ENCODE results near the gene FAR2. TPM values are rescaled to one million over a fixed set of nuclear protein-coding genes. Genes with fewer than 3 reads are reported as not detected.
"Not testable (repeated sequence)": the region's sequence is repeated elsewhere in the genome, so short reads cannot be mapped to it uniquely, and the experiment has no call there.

FAR2 gene
- total RNA-seq, 5 donors from 2014 or later (not counting 1 experiment from before 2014, with no cell fraction given) = 2.2 to 6.8 (median 4.9) TPM

DNA sequence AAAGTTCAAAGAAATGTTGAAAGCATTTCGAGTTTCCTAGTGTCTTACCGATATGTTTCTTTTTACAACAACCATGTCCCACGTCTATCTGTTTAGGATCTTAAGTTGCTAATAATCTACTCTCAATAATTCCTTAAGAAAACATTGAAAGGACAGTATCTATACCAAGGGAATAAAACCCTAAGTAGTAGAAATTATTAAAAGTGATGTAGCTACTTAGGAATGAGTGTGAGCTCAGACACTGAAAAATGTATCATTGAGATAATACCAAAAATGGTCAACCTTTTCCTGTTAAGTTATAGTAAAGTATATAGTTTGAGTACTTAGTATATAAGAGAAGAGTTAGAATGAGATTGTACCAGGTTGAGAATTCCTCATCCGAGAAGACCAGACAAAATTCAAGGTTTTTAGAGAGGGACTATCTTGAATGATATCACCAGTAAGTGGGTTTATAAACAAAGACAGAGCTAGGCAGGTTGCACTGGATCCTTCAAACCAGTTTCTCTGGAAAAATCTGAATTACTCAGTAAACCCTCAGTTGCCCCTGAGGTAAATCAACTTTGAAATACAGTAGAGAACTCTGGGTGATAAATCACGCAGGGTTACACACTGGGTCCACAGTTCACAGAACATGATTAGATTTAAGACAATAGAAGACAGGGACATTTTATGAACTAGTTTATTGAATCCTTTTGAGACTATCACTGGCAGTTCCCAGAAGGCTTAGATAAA lies 135.1 kb downstream of the FAR2 start:
- Histone ChIP-seq H3K9me3 (no peaks in the 10 kb centered on the region), H3K4me3 (ENCODE audit: control insufficient read depth in 1 of 2, extremely low read depth in 1 of 2, low read length in 1 of 2) (no peak overlapping the region), H3K36me3 (ENCODE audit: control insufficient read depth in 2 of 2, extremely low read depth in 1 of 2, insufficient read depth in 1 of 2, low read length in 1 of 2) (no peaks in the 10 kb centered on the region), H3K27me3 (replicated peaks in 1 of 2; ENCODE audit: control insufficient read depth in 2 of 2, extremely low read depth in 1 of 2, insufficient read depth in 2 of 2, low read length in 1 of 2) (no peaks in the 10 kb centered on the region), H3K4me1 (ENCODE audit: control insufficient read depth in 1 of 2, extremely low read depth in 1 of 2, insufficient read depth in 2 of 2, low read length in 2 of 2) (no peaks in the 10 kb centered on the region), H3K27ac (ENCODE audit: low read length) (no peak overlapping the region)
- H3K9me3 Mint-ChIP-seq = no peaks in the 10 kb centered on the region
- CTCF ChIA-PET = no interaction called here
- H3K36me3 Mint-ChIP-seq = peaks cover 45% of the 10 kb centered on the region
- DNase-seq (no peak), ATAC-seq (replicated peaks in 1 of 4) (no peak)
- no peak overlapping the region for H3K4me3 Mint-ChIP-seq
- POLR2A ChIA-PET = no interaction called here
- no peak overlapping the region for H3K27ac Mint-ChIP-seq
- no peaks in the 10 kb centered on the region for H3K27me3 Mint-ChIP-seq
- 100% methylated on average over 1 of the region's 5 CpGs for WGBS (ENCODE audit: insufficient coverage)
- H3K4me1 Mint-ChIP-seq = peaks cover 5 to 6% (median 6%) of the 10 kb centered on the region in 3 donors

DNA sequence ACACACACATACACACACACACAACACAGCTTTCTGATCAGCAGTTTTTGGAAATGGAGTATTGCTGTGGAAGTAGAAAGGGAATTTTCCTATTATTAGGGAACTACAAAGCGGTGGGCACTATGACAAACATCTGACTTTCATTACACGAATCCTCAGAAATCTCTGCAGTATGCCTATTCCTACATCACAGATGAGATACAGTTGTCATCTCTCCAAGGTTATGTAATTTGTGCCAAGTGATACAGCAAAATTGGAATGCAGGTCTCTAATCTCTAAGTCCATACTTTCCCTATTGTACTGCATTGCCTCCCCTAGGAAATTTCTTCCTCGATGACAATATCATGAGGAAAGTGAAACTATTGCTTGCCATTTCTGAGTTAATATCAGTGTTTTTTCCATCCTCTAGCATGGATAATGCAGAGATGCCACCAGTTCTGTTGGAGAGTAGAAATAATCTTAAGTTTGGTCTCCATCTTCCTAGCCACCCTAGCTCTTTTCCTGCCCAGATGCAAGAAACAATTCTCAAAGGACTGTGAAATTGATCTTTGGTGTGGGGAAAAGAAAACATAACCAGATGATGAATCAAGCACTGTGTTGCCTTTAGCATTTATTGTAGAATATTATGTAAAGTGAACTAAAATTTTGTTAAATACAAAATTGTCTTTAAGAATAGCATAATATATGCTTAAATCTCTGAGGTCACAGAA lies 137.2 kb downstream of the FAR2 start:
- ChIA-PET CTCF (no interaction called here), POLR2A (no interaction called here)
- Histone ChIP-seq H3K4me3 (ENCODE audit: control insufficient read depth in 1 of 2, extremely low read depth in 1 of 2, low read length in 1 of 2) (no peak overlapping the region), H3K4me1 (ENCODE audit: control insufficient read depth in 1 of 2, extremely low read depth in 1 of 2, insufficient read depth in 2 of 2, low read length in 2 of 2) (no peaks in the 10 kb centered on the region), H3K36me3 (ENCODE audit: control insufficient read depth in 2 of 2, extremely low read depth in 1 of 2, insufficient read depth in 1 of 2, low read length in 1 of 2) (no peaks in the 10 kb centered on the region), H3K27me3 (replicated peaks in 1 of 2; ENCODE audit: control insufficient read depth in 2 of 2, extremely low read depth in 1 of 2, insufficient read depth in 2 of 2, low read length in 1 of 2) (no peaks in the 10 kb centered on the region), H3K27ac (ENCODE audit: low read length) (no peak overlapping the region), H3K9me3 (no peaks in the 10 kb centered on the region)
- H3K36me3 Mint-ChIP-seq = peaks cover 55% of the 10 kb centered on the region
- no peak overlapping the region for H3K27ac Mint-ChIP-seq
- peaks cover 0 to 5% (median 3%) of the 10 kb centered on the region in 3 donors for H3K9me3 Mint-ChIP-seq
- no peak for DNase-seq
- no peak overlapping the region for H3K4me3 Mint-ChIP-seq
- no peak for ATAC-seq (replicated peaks in 1 of 4)
- no peaks in the 10 kb centered on the region for H3K27me3 Mint-ChIP-seq
- H3K4me1 Mint-ChIP-seq = peaks cover 5 to 6% (median 6%) of the 10 kb centered on the region in 3 donors
- no CpG with 5 or more reads among the region's 3 CpGs for WGBS (ENCODE audit: insufficient coverage)

DNA sequence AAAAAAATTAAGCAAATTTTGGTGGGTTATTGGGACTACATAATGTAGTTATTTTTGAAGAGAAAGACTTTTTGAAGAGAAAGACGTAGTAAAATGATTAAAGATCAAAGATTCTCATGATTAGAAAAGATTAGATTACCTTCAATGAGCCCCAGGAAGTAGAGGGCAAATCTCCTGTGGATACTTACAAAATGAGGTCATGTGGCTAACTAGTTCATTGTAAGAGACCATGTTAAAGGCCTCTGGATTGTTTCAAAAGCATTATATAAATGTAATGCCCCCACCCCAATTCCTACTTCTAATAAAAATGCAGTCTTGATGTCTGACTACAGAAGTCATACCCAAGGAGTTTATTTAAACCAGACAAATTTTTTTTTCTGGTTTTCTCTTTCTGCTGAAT lies 138.5 kb downstream of the FAR2 start:
- Mint-ChIP-seq H3K36me3 (peaks cover 44% of the 10 kb centered on the region), H3K9me3 (peaks cover 0 to 5% (median 3%) of the 10 kb centered on the region in 3 donors), H3K4me1 (peaks cover under 1 to 2% (median under 1%) of the 10 kb centered on the region in 3 donors), H3K27me3 (no peaks in the 10 kb centered on the region), H3K4me3 (no peak overlapping the region), H3K27ac (no peak overlapping the region)
- ChIA-PET POLR2A (interaction anchor here (0.6 to 0.7 kb wide), 2 partner anchors 82 to 196 kb away, joined by 3 to 4 read pairs; no protein-coding TSS in a partner anchor), CTCF (no interaction called here)
- no peaks in the 10 kb centered on the region for H3K36me3 ChIP-seq (ENCODE audit: control insufficient read depth in 2 of 2, extremely low read depth in 1 of 2, insufficient read depth in 1 of 2, low read length in 1 of 2)
- WGBS (ENCODE audit: insufficient coverage) = no CpG with 5 or more reads among the region's 1 CpG
- DNase-seq (no peak), ATAC-seq (replicated peaks in 1 of 4) (no peak)
- no peaks in the 10 kb centered on the region for H3K9me3 ChIP-seq
- H3K4me3 ChIP-seq (ENCODE audit: control insufficient read depth in 1 of 2, extremely low read depth in 1 of 2, low read length in 1 of 2) = no peak overlapping the region
- no peaks in the 10 kb centered on the region for H3K27me3 ChIP-seq (replicated peaks in 1 of 2; ENCODE audit: control insufficient read depth in 2 of 2, extremely low read depth in 1 of 2, insufficient read depth in 2 of 2, low read length in 1 of 2)
- H3K4me1 ChIP-seq (ENCODE audit: control insufficient read depth in 1 of 2, extremely low read depth in 1 of 2, insufficient read depth in 2 of 2, low read length in 2 of 2) = no peaks in the 10 kb centered on the region
- no peak overlapping the region for H3K27ac ChIP-seq (ENCODE audit: low read length)

DNA sequence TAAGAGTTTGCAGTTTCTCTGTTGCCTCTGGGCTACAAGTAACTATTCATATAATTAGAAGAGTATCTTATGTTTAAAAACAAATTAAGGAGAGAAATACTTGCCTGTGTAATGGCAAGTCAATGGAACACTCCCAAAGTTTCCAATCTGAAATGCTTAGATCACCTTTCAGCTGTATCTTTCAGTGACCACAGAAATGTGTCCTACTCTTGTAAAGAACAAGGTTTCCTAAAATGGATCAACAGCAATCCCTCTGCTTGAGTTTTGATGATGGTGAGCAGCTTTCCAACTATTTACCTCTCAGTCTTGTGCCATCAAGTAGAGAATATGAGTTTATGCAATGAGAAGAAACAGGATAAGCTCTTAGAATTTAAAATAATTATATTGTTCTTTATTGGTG lies 139.0 kb downstream of the FAR2 start:
- POLR2A ChIA-PET = interaction anchor here (0.6 to 0.7 kb wide), 2 partner anchors 82 to 196 kb away, joined by 3 to 4 read pairs; no protein-coding TSS in a partner anchor
- no peaks in the 10 kb centered on the region for H3K27me3 ChIP-seq (replicated peaks in 1 of 2; ENCODE audit: control insufficient read depth in 2 of 2, extremely low read depth in 1 of 2, insufficient read depth in 2 of 2, low read length in 1 of 2)

DNA sequence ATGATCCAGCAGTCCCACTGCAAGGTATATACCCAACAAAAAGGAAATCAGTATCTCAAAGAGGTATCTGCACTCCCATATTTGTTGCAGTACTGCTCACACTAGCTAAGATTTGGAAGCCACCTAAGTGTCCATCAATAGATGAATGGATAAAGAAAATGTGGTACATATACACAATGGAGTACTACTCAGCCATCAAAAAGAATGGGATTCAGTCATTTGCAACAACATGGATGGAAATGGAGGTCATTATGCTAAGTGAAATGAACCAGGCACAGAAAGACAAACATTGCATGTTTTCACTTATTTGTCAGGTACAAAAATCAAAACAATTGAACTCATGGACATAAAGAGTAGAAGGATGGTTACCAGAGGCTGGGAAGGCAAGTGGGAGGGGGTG lies 141.4 kb downstream of the FAR2 start:
- H3K4me3 Mint-ChIP-seq; DNase-seq; ATAC-seq (replicated peaks in 1 of 4); H3K36me3 ChIP-seq (ENCODE audit: control insufficient read depth in 2 of 2, extremely low read depth in 1 of 2, insufficient read depth in 1 of 2, low read length in 1 of 2); H3K27me3 Mint-ChIP-seq; H3K4me1 ChIP-seq (ENCODE audit: control insufficient read depth in 1 of 2, extremely low read depth in 1 of 2, insufficient read depth in 2 of 2, low read length in 2 of 2); CTCF ChIA-PET; H3K27ac ChIP-seq (ENCODE audit: low read length); H3K9me3 ChIP-seq; H3K4me1 Mint-ChIP-seq; H3K27me3 ChIP-seq (replicated peaks in 1 of 2; ENCODE audit: control insufficient read depth in 2 of 2, extremely low read depth in 1 of 2, insufficient read depth in 2 of 2, low read length in 1 of 2); POLR2A ChIA-PET; H3K4me3 ChIP-seq (ENCODE audit: control insufficient read depth in 1 of 2, extremely low read depth in 1 of 2, low read length in 1 of 2); H3K27ac Mint-ChIP-seq; H3K9me3 Mint-ChIP-seq: not testable (repeated sequence)
- peaks cover 31% of the 10 kb centered on the region for H3K36me3 Mint-ChIP-seq

More for the DNA sequence above, 139.0 kb downstream of the FAR2 start:
- no peak for DNase-seq
- Mint-ChIP-seq H3K36me3 (peaks cover 43% of the 10 kb centered on the region), H3K27ac (no peak overlapping the region), H3K27me3 (no peaks in the 10 kb centered on the region), H3K9me3 (peaks cover 0 to 5% (median 3%) of the 10 kb centered on the region in 3 donors), H3K4me3 (no peak overlapping the region), H3K4me1 (no peaks in the 10 kb centered on the region)
- Histone ChIP-seq H3K36me3 (ENCODE audit: control insufficient read depth in 2 of 2, extremely low read depth in 1 of 2, insufficient read depth in 1 of 2, low read length in 1 of 2) (no peaks in the 10 kb centered on the region), H3K4me3 (ENCODE audit: control insufficient read depth in 1 of 2, extremely low read depth in 1 of 2, low read length in 1 of 2) (no peak overlapping the region), H3K27ac (ENCODE audit: low read length) (no peak overlapping the region), H3K9me3 (no peaks in the 10 kb centered on the region), H3K4me1 (ENCODE audit: control insufficient read depth in 1 of 2, extremely low read depth in 1 of 2, insufficient read depth in 2 of 2, low read length in 2 of 2) (no peaks in the 10 kb centered on the region)
- CTCF ChIA-PET = no interaction called here
- no peak for ATAC-seq (replicated peaks in 1 of 4)

DNA sequence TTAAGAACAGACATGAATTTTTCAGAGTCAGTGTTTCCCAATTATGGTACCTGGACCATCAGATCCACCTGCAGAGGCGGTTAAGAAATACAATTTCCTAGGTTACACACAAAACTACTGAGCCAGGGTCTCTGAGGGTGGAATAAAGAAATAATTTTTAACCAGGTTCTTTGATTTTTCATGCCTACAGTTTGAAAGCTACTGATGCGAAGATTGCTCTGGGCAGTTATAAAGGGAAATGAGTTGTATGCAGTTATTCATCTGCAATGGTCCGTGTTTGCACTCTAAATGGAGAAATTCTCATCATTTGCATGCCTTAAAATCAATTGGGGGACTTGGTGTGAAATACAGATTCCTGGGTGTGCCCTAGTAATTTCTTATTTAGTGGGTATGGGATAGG lies 142.1 kb downstream of the FAR2 start:
- H3K4me3 ChIP-seq (ENCODE audit: control insufficient read depth in 1 of 2, extremely low read depth in 1 of 2, low read length in 1 of 2) = no peak overlapping the region
- DNase-seq = no peak
- no peak overlapping the region for H3K27ac Mint-ChIP-seq
- H3K27me3 Mint-ChIP-seq = no peaks in the 10 kb centered on the region
- no peaks in the 10 kb centered on the region for H3K4me1 ChIP-seq (ENCODE audit: control insufficient read depth in 1 of 2, extremely low read depth in 1 of 2, insufficient read depth in 2 of 2, low read length in 2 of 2)
- no peak for ATAC-seq (replicated peaks in 1 of 4)
- no peaks in the 10 kb centered on the region for H3K9me3 ChIP-seq
- no peak overlapping the region for H3K4me3 Mint-ChIP-seq
- POLR2A ChIA-PET = no interaction called here
- peaks cover 28% of the 10 kb centered on the region for H3K36me3 Mint-ChIP-seq
- H3K4me1 Mint-ChIP-seq = no peaks in the 10 kb centered on the region
- WGBS (ENCODE audit: insufficient coverage) = 94% methylated on average over 2 of the region's 3 CpGs
- peaks cover 0 to 5% (median 3%) of the 10 kb centered on the region in 3 donors for H3K9me3 Mint-ChIP-seq
- CTCF ChIA-PET = no interaction called here
- no peaks in the 10 kb centered on the region for H3K27me3 ChIP-seq (replicated peaks in 1 of 2; ENCODE audit: control insufficient read depth in 2 of 2, extremely low read depth in 1 of 2, insufficient read depth in 2 of 2, low read length in 1 of 2)
- no peaks in the 10 kb centered on the region for H3K36me3 ChIP-seq (ENCODE audit: control insufficient read depth in 2 of 2, extremely low read depth in 1 of 2, insufficient read depth in 1 of 2, low read length in 1 of 2)
- H3K27ac ChIP-seq (ENCODE audit: low read length) = no peak overlapping the region

Measured in T-cell (primary cell).